H1 (cell line): Measurements from ENCODE around the gene CEP126. TPM values are rescaled to one million over a fixed set of nuclear protein-coding genes. Genes with fewer than 3 reads are reported as not detected.

Experiments used
- CTCF ChIA-PET: fragments of 300-600 bp; sonication (Branson Sonifier 250); formaldehyde crosslinking; loops from one replicate; lab custom pipeline; 2021; ENCODE audit not compliant: partially characterized antibody; lab: Charles Lee
- POLR2A ChIA-PET: fragments of 300-600 bp; sonication (Branson Sonifier 250); formaldehyde crosslinking; loops from one replicate; lab custom pipeline; 2021; ENCODE audit warnings: inconsistent platforms; ENCODE audit not compliant: partially characterized antibody; lab: Charles Lee
- DNase-seq, 2 experiments: peaks; one replicate each; pipeline versions ENCODE4 v3.0.0 to v3.0.0-alpha.2; 2010 to 2022; ENCODE audit warnings: low spot score in 2 of 2, low read depth in 1 of 2, mixed read lengths in 1 of 2
- FAIRE-seq: peaks from 2 replicates; lab custom pipeline; 2011; peaks lifted over from hg19 to GRCh38; lab: Jason Lieb, UNC
- H2AFZ ChIP-seq: 2 replicates; pipeline ENCODE4 v1.8.1; 2012; ENCODE audit warnings: low read length, inconsistent platforms
- H2AK5ac ChIP-seq: 2 replicates; pipeline ENCODE4 v1.6.1; 2013; ENCODE audit warnings: low read depth, low read length
- H2BK120ac ChIP-seq: replicated peaks from 2 replicates; pipeline ENCODE3; 2013; ENCODE audit warnings: low read depth, low read length, inconsistent platforms
- H2BK12ac ChIP-seq: 2 replicates; pipeline ENCODE4 v1.6.1; 2013; ENCODE audit warnings: low read depth, low read length
- H2BK15ac ChIP-seq: 2 replicates; pipeline ENCODE4 v1.6.1; 2013; ENCODE audit warnings: low read length
- H2BK20ac ChIP-seq: 2 replicates; pipeline ENCODE4 v1.6.1; 2013; ENCODE audit warnings: low read length
- H2BK5ac ChIP-seq: 2 replicates; pipeline ENCODE4 v1.6.1; 2013; ENCODE audit warnings: low read depth, low read length
- H3K14ac ChIP-seq: 2 replicates; pipeline ENCODE4 v1.6.1; 2013; ENCODE audit warnings: inconsistent platforms; ENCODE audit not compliant: insufficient read length
- H3K18ac ChIP-seq: 2 replicates; pipeline ENCODE4 v1.6.1; 2013; ENCODE audit warnings: low read length; ENCODE audit errors: extremely low read depth
- H3K23ac ChIP-seq: 2 replicates; pipeline ENCODE4 v1.6.1; 2013; ENCODE audit warnings: inconsistent platforms; ENCODE audit not compliant: insufficient read length
- H3K23me2 ChIP-seq: 2 replicates; pipeline ENCODE4 v1.6.1; 2013; ENCODE audit warnings: low read depth, low read length
- H3K27ac ChIP-seq: 2 replicates; pipeline ENCODE4 v1.6.1; 2011; ENCODE audit warnings: low read depth, low read length, inconsistent platforms
- H3K27me3 ChIP-seq, 4 experiments: replicated peaks in 1 of 4; 1 replicate in 1 of 4; 2 replicates in 3 of 4; pipeline versions ENCODE4 v1.6.1 to v1.8.1; 2011 to 2013; ENCODE audit warnings: low read length in 3 of 4, mild to moderate bottlenecking in 3 of 4, inconsistent platforms in 2 of 4, mixed read lengths in 2 of 4, moderate library complexity in 1 of 4; ENCODE audit not compliant: control insufficient read depth in 3 of 4, insufficient read depth in 3 of 4; ENCODE audit errors: extremely low read depth in 1 of 4
- H3K36me3 ChIP-seq, 4 experiments: 2 replicates each; pipeline versions ENCODE4 v1.6.1 to v1.8.1; 2011 to 2013; ENCODE audit warnings: mild to moderate bottlenecking in 4 of 4, low read length in 3 of 4, moderate library complexity in 2 of 4, control low read depth in 1 of 4, inconsistent platforms in 1 of 4; ENCODE audit not compliant: insufficient read depth in 4 of 4, control insufficient read depth in 2 of 4
- H3K4ac ChIP-seq: replicated peaks from 2 replicates; pipeline ENCODE3; 2013; ENCODE audit warnings: low read length, low read depth, mixed read lengths, inconsistent platforms; ENCODE audit not compliant: insufficient read length
- H3K4me1 ChIP-seq, 4 experiments: replicated peaks in 1 of 4; 1 replicate in 1 of 4; 2 replicates in 3 of 4; pipeline versions ENCODE4 v1.6.1 to v1.8.1; 2011 to 2013; ENCODE audit warnings: low read length in 3 of 4, inconsistent platforms in 2 of 4, mixed read lengths in 1 of 4; ENCODE audit not compliant: insufficient read depth in 4 of 4, control insufficient read depth in 3 of 4
- H3K4me2 ChIP-seq, 2 experiments: 2 replicates each; pipeline versions ENCODE4 v1.6.1 to v1.8.1; 2011 to 2013; ENCODE audit warnings: low read depth in 2 of 2, low read length in 2 of 2, control low read depth in 1 of 2, inconsistent platforms in 1 of 2, mild to moderate bottlenecking in 1 of 2; ENCODE audit not compliant: insufficient read depth in 1 of 2
- H3K4me3 ChIP-seq, 4 experiments: fragments of 200-600, 300-600 bp in 1 of 4; sonication (generic), shearing (Covaris generic), sonication (Bioruptor Twin) in 1 of 4; 2 replicates each; pipeline versions ENCODE4 v1.5.1 to v1.8.1; 2011 to 2016; ENCODE audit warnings: low read length in 4 of 4, low read depth in 3 of 4, control low read depth in 2 of 4, inconsistent platforms in 2 of 4, mild to moderate bottlenecking in 2 of 4, mixed read lengths in 1 of 4, moderate library complexity in 1 of 4; ENCODE audit not compliant: insufficient read depth in 2 of 4; ENCODE audit errors: extremely low read depth in 1 of 4
- H3K56ac ChIP-seq: replicated peaks from 2 replicates; pipeline ENCODE3; 2013; ENCODE audit warnings: low read depth, mild to moderate bottlenecking, mixed read lengths, low read length, inconsistent platforms; ENCODE audit not compliant: insufficient read length
- H3K79me1 ChIP-seq: 2 replicates; pipeline ENCODE4 v1.6.1; 2013; ENCODE audit warnings: low read depth, low read length, control low read depth
- H3K79me2 ChIP-seq, 2 experiments: 2 replicates each; pipeline versions ENCODE4 v1.6.1 to v1.8.1; 2012 to 2013; ENCODE audit warnings: low read length in 2 of 2, mild to moderate bottlenecking in 2 of 2, inconsistent platforms in 1 of 2; ENCODE audit not compliant: insufficient read depth in 2 of 2, control insufficient read depth in 1 of 2
- H3K9ac ChIP-seq, 4 experiments: replicated peaks in 1 of 4; 1 replicate in 1 of 4; 2 replicates in 3 of 4; pipeline versions ENCODE4 v1.6.1 to v1.8.1; 2011 to 2013; ENCODE audit warnings: low read depth in 3 of 4, low read length in 3 of 4, control low read depth in 2 of 4, mild to moderate bottlenecking in 2 of 4, moderate library complexity in 2 of 4, inconsistent platforms in 1 of 4; ENCODE audit errors: extremely low read depth in 1 of 4
- H3K9me3 ChIP-seq, 2 experiments: 2 replicates each; pipeline versions ENCODE4 v1.6.1 to v1.8.1; 2012 to 2013; ENCODE audit warnings: mild to moderate bottlenecking in 2 of 2, moderate library complexity in 2 of 2, control low read depth in 1 of 2, inconsistent platforms in 1 of 2, low read depth in 1 of 2, low read length in 1 of 2, mixed read lengths in 1 of 2; ENCODE audit not compliant: insufficient read depth in 2 of 2
- H4K20me1 ChIP-seq, 2 experiments: replicated peaks in 1 of 2; 2 replicates each; pipeline versions ENCODE3 to v1.8.1; 2011 to 2013; ENCODE audit warnings: inconsistent platforms in 2 of 2, low read length in 2 of 2, mild to moderate bottlenecking in 1 of 2; ENCODE audit not compliant: insufficient read depth in 2 of 2, control insufficient read depth in 1 of 2
- H4K5ac ChIP-seq: 2 replicates; pipeline ENCODE4 v1.6.1; 2013; ENCODE audit warnings: low read length, low read depth, mixed read lengths, inconsistent platforms; ENCODE audit not compliant: insufficient read length
- H4K8ac ChIP-seq: 2 replicates; pipeline ENCODE4 v1.8.0; 2013; ENCODE audit warnings: mild to moderate bottlenecking, moderate library complexity, low read length, inconsistent platforms; ENCODE audit not compliant: insufficient read depth; ENCODE audit errors: extremely low read depth
- H4K91ac ChIP-seq: replicated peaks from 2 replicates; pipeline ENCODE3; 2013; ENCODE audit warnings: low read length, mixed read lengths, inconsistent platforms; ENCODE audit not compliant: insufficient read length
- CBX8 ChIP-seq: fragments of 300-800, 300-1000 bp; sonication (generic); IDR thresholded peaks from 2 replicates; pipeline ENCODE4 v1.7.1; 2016; ENCODE audit warnings: low read depth, low read length, borderline replicate concordance
- CTBP2 ChIP-seq: IDR thresholded peaks from 2 replicates; pipeline ENCODE4 v1.7.0; 2011; ENCODE audit warnings: borderline replicate concordance, mild to moderate bottlenecking, moderate library complexity, mixed read lengths, low read length; ENCODE audit not compliant: insufficient read depth, insufficient read length
- SIRT6 ChIP-seq: IDR thresholded peaks from one replicate; pipeline ENCODE4 v1.7.1; 2012; ENCODE audit warnings: low read length, inconsistent platforms
- SRF ChIP-seq: IDR thresholded peaks from 2 replicates; pipeline ENCODE4 v1.6.1; 2011; ENCODE audit warnings: mild to moderate bottlenecking, low read depth, low read length, moderate library complexity
- SUZ12 ChIP-seq: fragments of 200-600 bp; sonication (generic); IDR thresholded peaks from 2 replicates; pipeline ENCODE4 v1.6.1; 2012; ENCODE audit warnings: mild to moderate bottlenecking, inconsistent platforms, low read length, moderate library complexity, mixed read lengths
- WGBS, 2 experiments: shearing (Covaris generic) in 1 of 2; methylation state at CpG; one replicate each; pipeline versions ENCODE4 v1.1.6 to v1.1.7; 2013 to 2015; ENCODE audit warnings: low lambda C conversion rate in 2 of 2, mixed read lengths in 2 of 2, inconsistent platforms in 1 of 2, low coverage in 1 of 2, missing lambda C conversion rate in 1 of 2; ENCODE audit not compliant: insufficient replicate concordance in 2 of 2, insufficient coverage in 1 of 2, insufficient read length in 1 of 2; ENCODE audit errors: extremely low coverage in 1 of 2, missing lambda C conversion rate in 1 of 2; 5-methylcytosine and 5-hydroxymethylcytosine counted together
- polyA plus RNA-seq, 7 experiments: library from polyadenylated mRNA; depleted of rRNA in 3 of 7; stranded (reverse) in 5 of 7; unstranded in 2 of 7; fragments of >200 nt in 5 of 7; fragments of 200-250 nt in 2 of 7; gene quantifications; 1 replicate in 5 of 7; 2 replicates in 1 of 7; 4 replicates in 1 of 7; pipeline versions ENCODE4 v1.2.1 to v1.2.3, GENCODE V29; 2011 to 2013; ENCODE audit warnings: missing spikeins in 2 of 7, mixed read lengths in 2 of 7
- total RNA-seq: library from RNA; stranded (reverse); fragmentation: NEBNext Ultra II Directional; extraction: Animal tissue kit (Norgen Biotek cat#: 25700); gene quantifications from 2 replicates; pipeline ENCODE4 v1.2.1, GENCODE V29; 2021
- TF ChIP-seq, protein P1 (sequence below): IDR thresholded peaks from 2 replicates; pipeline ENCODE4 v1.6.1; 2011; ENCODE audit warnings: low read depth, mild to moderate bottlenecking, low read length; ENCODE audit not compliant: insufficient read depth
- TF ChIP-seq, protein P2 (sequence below): IDR thresholded peaks from 2 replicates; pipeline ENCODE4 v1.6.1; 2012; ENCODE audit warnings: low read length, inconsistent platforms

Gene CEP126
- total and polyA plus RNA-seq, 2 of the 8 experiments (the other 6 are each of a cell fraction or from before 2014, with no cell fraction given) = 0.76 to 1.9 TPM

GRCh38 chr11:101870510-101870909 lies 44.3 kb upstream of the CEP126 start:
- Histone ChIP-seq H2BK15ac (no peak overlapping the region), H3K27me3 (no peaks in the 10 kb centered on the region), H2BK12ac (no peak overlapping the region), H4K5ac (no peak overlapping the region), H3K4me2 (no peak overlapping the region), H3K18ac (no peak overlapping the region), H3K23ac (no peak overlapping the region), H3K79me2 (no peaks in the 10 kb centered on the region), H3K9me3 (no peaks in the 10 kb centered on the region), H3K4me3 (no peak overlapping the region), H3K4ac (no peak overlapping the region), H3K4me1 (no peaks in the 10 kb centered on the region), H2BK5ac (no peak overlapping the region), H3K14ac (no peak overlapping the region), H4K20me1 (no peaks in the 10 kb centered on the region), H3K36me3 (no peaks in the 10 kb centered on the region), H3K9ac (no peak overlapping the region), H3K27ac (no peak overlapping the region), H3K56ac (no peak overlapping the region), H2BK20ac (no peak overlapping the region), H2AK5ac (no peak overlapping the region), H3K79me1 (no peaks in the 10 kb centered on the region), H2AFZ (peak overlapping the region; percentile 91; the same call in 1 of the 2 replicates), H2BK120ac (no peak overlapping the region), H4K91ac (no peak overlapping the region), H3K23me2 (no peaks in the 10 kb centered on the region), H4K8ac (no peak overlapping the region)
- no peak for TF ChIP-seq CTBP2
- TF ChIP-seq SUZ12 = no peak
- TF ChIP-seq, protein P1, sequence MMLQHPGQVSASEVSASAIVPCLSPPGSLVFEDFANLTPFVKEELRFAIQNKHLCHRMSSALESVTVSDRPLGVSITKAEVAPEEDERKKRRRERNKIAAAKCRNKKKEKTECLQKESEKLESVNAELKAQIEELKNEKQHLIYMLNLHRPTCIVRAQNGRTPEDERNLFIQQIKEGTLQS = no peak
- no peak for TF ChIP-seq SIRT6
- TF ChIP-seq, protein P2, sequence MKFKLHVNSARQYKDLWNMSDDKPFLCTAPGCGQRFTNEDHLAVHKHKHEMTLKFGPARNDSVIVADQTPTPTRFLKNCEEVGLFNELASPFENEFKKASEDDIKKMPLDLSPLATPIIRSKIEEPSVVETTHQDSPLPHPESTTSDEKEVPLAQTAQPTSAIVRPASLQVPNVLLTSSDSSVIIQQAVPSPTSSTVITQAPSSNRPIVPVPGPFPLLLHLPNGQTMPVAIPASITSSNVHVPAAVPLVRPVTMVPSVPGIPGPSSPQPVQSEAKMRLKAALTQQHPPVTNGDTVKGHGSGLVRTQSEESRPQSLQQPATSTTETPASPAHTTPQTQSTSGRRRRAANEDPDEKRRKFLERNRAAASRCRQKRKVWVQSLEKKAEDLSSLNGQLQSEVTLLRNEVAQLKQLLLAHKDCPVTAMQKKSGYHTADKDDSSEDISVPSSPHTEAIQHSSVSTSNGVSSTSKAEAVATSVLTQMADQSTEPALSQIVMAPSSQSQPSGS = no peak
- no peak for TF ChIP-seq CBX8
- no peak for TF ChIP-seq SRF
- CTCF ChIA-PET = interaction anchor here (1.0 to 6.8 kb wide), 4 partner anchors 9 to 137 kb away, joined by 3 to 49 read pairs (median 4); no protein-coding TSS in a partner anchor
- DNase-seq (no peak), FAIRE-seq (no peak)
- WGBS, 2 experiments = 93% methylated on average over 6 of the region's 6 CpGs; no CpG with 5 or more reads in 1 of the 2 experiments
- POLR2A ChIA-PET = no interaction called here
